Thyroid gland (tissue), 4 donors: ENCODE data around the gene C10orf62. TPM values are rescaled to one million over a fixed set of nuclear protein-coding genes. Genes with fewer than 3 reads are reported as not detected.

ENCODE experiments used
- DNase-seq, 2 donors: peaks; one replicate each; pipeline ENCODE4 v3.0.0-alpha.2; 2019
- H3K27ac ChIP-seq, 3 donors: fragments of 200-600 bp; sonication (generic); 1 replicate in 2 of 3; 2 replicates in 1 of 3; pipeline ENCODE4 v1.5.1; 2016 to 2019; ENCODE audit warnings: mild to moderate bottlenecking in 1 of 3, moderate library complexity in 1 of 3
- H3K27me3 ChIP-seq: fragments of 200-600 bp; sonication (generic); one replicate; pipeline ENCODE4 v1.5.1; 2019
- H3K36me3 ChIP-seq, 2 donors: fragments of 200-600 bp; sonication (generic); one replicate each; pipeline ENCODE4 v1.5.1; 2016 to 2019
- H3K4me1 ChIP-seq, 2 donors: fragments of 200-600 bp; sonication (generic); one replicate each; pipeline ENCODE4 v1.5.1; 2017 to 2019
- H3K4me3 ChIP-seq, 3 donors: fragments of 200-600 bp; sonication (generic); replicated peaks in 1 of 3; 1 replicate in 2 of 3; 2 replicates in 1 of 3; pipeline ENCODE4 v1.5.1; 2016; ENCODE audit warnings: mild to moderate bottlenecking in 1 of 3
- H3K9me3 ChIP-seq: fragments of 200-600 bp; sonication (generic); one replicate; pipeline ENCODE4 v1.5.1; 2017
- CTCF ChIP-seq, 6 experiments: fragments of 200-600 bp in 3 of 6; fragments of 450-650 bp in 3 of 6; sonication (generic) in 3 of 6; IDR thresholded peaks; one replicate each; pipeline ENCODE4 v1.5.1; 2016 to 2019; ENCODE audit warnings: antibody characterized with exemption in 6 of 6, mild to moderate bottlenecking in 2 of 6, inconsistent platforms in 1 of 6, moderate library complexity in 1 of 6
- POLR2A ChIP-seq, 2 donors: fragments of 450-650 bp; IDR thresholded peaks; one replicate each; pipeline ENCODE4 v1.6.1; 2017; ENCODE audit warnings: antibody characterized with exemption in 2 of 2, mild to moderate bottlenecking in 2 of 2, moderate library complexity in 1 of 2
- WGBS, 2 donors: methylation state at CpG; one replicate each; pipeline ENCODE4 v1.1.5; 2017; 5-methylcytosine and 5-hydroxymethylcytosine counted together
- intact Hi-C: fragments of 100-400 bp; cut with DNase I; formaldehyde crosslinking; loops from one replicate; pipeline ENCODE4 v1.15.1; 2023
- total RNA-seq, 4 donors: library from RNA; depleted of rRNA; stranded (reverse); fragments of >200 nt; gene quantifications; one replicate each; pipeline ENCODE4 v1.2.3, GENCODE V29; 2016

C10orf62 gene
- total RNA-seq, 4 donors from 2014 or later, result 1.0 to 1.1 TPM; not detected in 2

GRCh38 chr10:97601268-97602215 is 12.0 kb downstream of the C10orf62 start:
- intact Hi-C loops, result no loop called here
- H3K27me3 ChIP-seq, result no peaks in the 10 kb centered on the region
- H3K4me3 ChIP-seq, result no peak overlapping the region
- TF ChIP-seq POLR2A (IDR thresholded peaks at IDR 0.05) (no peak), CTCF (IDR thresholded peaks at IDR 0.05) (no peak)
- 67 to 72% methylated on average over 16 to 21 of the region's 21 CpGs for WGBS, 2 donors
- H3K36me3 ChIP-seq, result no peaks in the 10 kb centered on the region
- no peak overlapping the region for H3K27ac ChIP-seq
- H3K9me3 ChIP-seq, result no peaks in the 10 kb centered on the region
- peaks cover 0 to 3% of the 10 kb centered on the region in 2 donors for H3K4me1 ChIP-seq
- DNase-seq, result no peak

- no peaks in the 10 kb centered on the region for H3K4me1 ChIP-seq
- TF ChIP-seq POLR2A (IDR thresholded peaks at IDR 0.05), result no peak
- TF ChIP-seq CTCF (IDR thresholded peaks at IDR 0.05), result no peak
- no peak for DNase-seq
- intact Hi-C loops, result no loop called here
- WGBS, 2 donors, result 91 to 93% methylated on average over 4 to 5 of the region's 5 CpGs
- H3K36me3 ChIP-seq, result no peaks in the 10 kb centered on the region
- no peaks in the 10 kb centered on the region for H3K27me3 ChIP-seq
- no peaks in the 10 kb centered on the region for H3K9me3 ChIP-seq
- no peak overlapping the region for H3K27ac ChIP-seq
- H3K4me3 ChIP-seq, result no peak overlapping the region
Measured at GRCh38 chr10:97607095-97607636, 17.6 kb downstream of the C10orf62 start.

DNA sequence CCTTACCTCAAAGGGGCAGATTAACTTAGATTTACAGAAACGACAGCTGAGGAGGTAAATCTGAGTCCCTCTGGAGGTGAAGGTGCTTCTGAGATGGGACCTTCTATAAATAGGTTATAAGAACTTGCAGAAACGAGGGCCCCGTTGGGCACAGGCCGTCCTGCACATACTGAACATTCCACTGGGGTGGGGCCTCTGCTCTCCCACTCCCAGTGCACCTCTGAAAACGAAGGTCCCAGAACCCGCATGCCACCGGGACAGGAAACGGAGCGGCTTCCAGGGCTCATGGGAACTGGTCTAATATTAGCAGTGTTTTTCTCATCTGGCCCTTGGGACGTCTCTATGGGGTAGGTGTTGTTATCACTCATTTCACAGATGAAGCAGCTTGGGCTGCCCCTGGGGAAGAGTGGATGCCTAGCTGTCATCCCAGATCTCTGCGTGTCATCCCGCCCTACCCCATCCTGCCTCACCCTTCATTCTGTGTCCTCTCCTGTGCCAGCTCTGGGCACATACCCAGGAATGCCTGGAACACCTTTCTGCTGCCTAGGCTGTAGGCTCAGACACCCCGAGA is 19.6 kb downstream of the C10orf62 start:
- H3K27me3 ChIP-seq, result no peaks in the 10 kb centered on the region
- no peak overlapping the region for H3K27ac ChIP-seq
- DNase-seq, result no peak
- 74 to 75% methylated on average over 12 to 13 of the region's 13 CpGs for WGBS, 2 donors
- no peaks in the 10 kb centered on the region for H3K9me3 ChIP-seq
- no peak for TF ChIP-seq POLR2A (IDR thresholded peaks at IDR 0.05)
- TF ChIP-seq CTCF (IDR thresholded peaks at IDR 0.05), result no peak
- intact Hi-C loops, result no loop called here
- H3K36me3 ChIP-seq, result no peaks in the 10 kb centered on the region
- H3K4me3 ChIP-seq, result no peak overlapping the region
- no peaks in the 10 kb centered on the region for H3K4me1 ChIP-seq

DNA sequence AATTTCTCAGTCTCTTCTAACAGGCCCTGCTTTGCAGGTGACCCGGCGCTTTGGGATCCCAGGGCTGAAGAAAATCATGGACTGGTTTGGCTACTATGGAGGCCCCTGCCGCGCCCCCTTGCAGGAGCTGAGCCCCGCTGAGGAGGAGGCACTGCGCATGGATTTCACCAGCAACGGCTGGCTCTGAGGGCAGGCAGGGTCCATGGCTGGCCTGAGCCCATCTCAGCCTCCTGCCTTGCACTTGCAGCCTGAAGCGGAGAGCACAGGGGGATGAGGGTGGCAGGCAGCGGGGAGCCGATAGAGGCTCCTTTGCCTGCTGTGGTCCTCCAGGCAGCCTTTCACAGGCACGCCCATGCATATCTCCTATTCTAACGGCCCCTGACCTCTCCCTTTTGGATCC is 22.0 kb downstream of the C10orf62 start:
- Histone ChIP-seq H3K36me3 (no peaks in the 10 kb centered on the region), H3K4me3 (no peak overlapping the region), H3K4me1 (no peaks in the 10 kb centered on the region), H3K9me3 (no peaks in the 10 kb centered on the region), H3K27ac (no peak overlapping the region), H3K27me3 (no peaks in the 10 kb centered on the region)
- TF ChIP-seq POLR2A (IDR thresholded peaks at IDR 0.05) (no peak), CTCF (IDR thresholded peaks at IDR 0.05) (no peak)
- 82 to 91% methylated on average over 11 to 12 of the region's 12 CpGs for WGBS, 2 donors
- intact Hi-C loops, result no loop called here
- no peak for DNase-seq

GRCh38 chr10:97612386-97612785 is 22.9 kb downstream of the C10orf62 start:
- TF ChIP-seq CTCF (IDR thresholded peaks at IDR 0.05), result peak in 4 of 6 experiments; percentile 31 to 47 (median 39)
- no peak for TF ChIP-seq POLR2A (IDR thresholded peaks at IDR 0.05)
- peak in 1 of 2 donors; percentile 20 for DNase-seq
- intact Hi-C loops, result no loop called here
- Histone ChIP-seq H3K4me1 (no peaks in the 10 kb centered on the region), H3K9me3 (no peaks in the 10 kb centered on the region), H3K4me3 (no peak overlapping the region), H3K27ac (no peak overlapping the region), H3K36me3 (no peaks in the 10 kb centered on the region), H3K27me3 (no peaks in the 10 kb centered on the region)
- WGBS, 2 donors, result 51 to 56% methylated on average over 2 of the region's 2 CpGs
